ENCODE results near the gene MAB21L2. TPM values are rescaled to one million over a fixed set of nuclear protein-coding genes. Genes with fewer than 3 reads are reported as not detected.
"Not testable (repeated sequence)": the region's sequence is repeated elsewhere in the genome, so short reads cannot be mapped to it uniquely, and the experiment has no call there.

The MAB21L2 gene
- total RNA-seq, 1 experiment from 2014 or later: not detected

GRCh38 chr4:150562751-150563150 is 19.2 kb upstream of the MAB21L2 start:
- no peaks in the 10 kb centered on the region for H3K4me1 ChIP-seq (ENCODE audit: control insufficient read depth in 1 of 2, insufficient read depth in 2 of 2, low read length in 2 of 2)
- no peaks in the 10 kb centered on the region for H3K9me2 ChIP-seq (ENCODE audit: insufficient read depth)
- no peaks in the 10 kb centered on the region for H4K20me1 ChIP-seq (ENCODE audit: insufficient read depth)
- ChIA-PET CTCF (no interaction called here), POLR2A (no interaction called here), RAD21 (ENCODE audit: low non-redundant PET in 1 of 2, low total read pairs in 2 of 2, uncharacterized antibody in 2 of 2, unreplicated experiment in 2 of 2) (no interaction called here)
- no peak for ATAC-seq
- H3K4me2 ChIP-seq (ENCODE audit: low read length): no peak overlapping the region
- H3K4me3 ChIP-seq (replicated peaks in 1 of 2; ENCODE audit: low read depth in 1 of 2, low read length in 2 of 2): no peak overlapping the region
- TF ChIP-seq RAD21 (IDR thresholded peaks at IDR 0.05; ENCODE audit: low read depth) (no peak), EGR1 (IDR thresholded peaks at IDR 0.05; ENCODE audit: low read depth) (no peak), EZH2 (IDR thresholded peaks at IDR 0.05) (no peak), ZNF274 (IDR thresholded peaks at IDR 0.05; ENCODE audit: low read depth, low read length) (no peak), SRF (IDR thresholded peaks at IDR 0.05; ENCODE audit: low read depth) (no peak), ZFX (IDR thresholded peaks at IDR 0.05) (no peak), FOSL1 (IDR thresholded peaks at IDR 0.05; ENCODE audit: low read depth) (no peak), TCF7L2 (IDR thresholded peaks at IDR 0.05; ENCODE audit: borderline replicate concordance, extremely low read depth, insufficient read depth, insufficient read length) (no peak), YY1 (IDR thresholded peaks at IDR 0.05; ENCODE audit: extremely low read depth, insufficient replicate concordance, low read depth, low read length) (no peak), CTCF (IDR thresholded peaks at IDR 0.05 in 2 of 3, conservative IDR thresholded peaks at IDR 0.05 in 1 of 3; ENCODE audit: borderline replicate concordance in 1 of 3, insufficient read depth in 1 of 3, low read depth in 2 of 3, low read length in 2 of 3) (no peak), SP1 (IDR thresholded peaks at IDR 0.05; ENCODE audit: low read depth) (no peak)
- intact Hi-C loops (cut with micrococcal nuclease): no loop called here
- H3K27me3 ChIP-seq (ENCODE audit: insufficient read depth, low read length): no peaks in the 10 kb centered on the region
- no peak overlapping the region for H2AFZ ChIP-seq (ENCODE audit: low read depth, low read length, poor library complexity, severe bottlenecking)
- H3K79me2 ChIP-seq (ENCODE audit: insufficient read depth, low read length): no peaks in the 10 kb centered on the region
- DNase-seq (ENCODE audit: low read depth, low spot score): no peak
- no TSS peak for BruUV-seq (replicated peaks)
- H3K9ac ChIP-seq (ENCODE audit: low read length): no peak overlapping the region
- H3K27ac ChIP-seq (ENCODE audit: low read depth, low read length): no peak overlapping the region
- no peaks in the 10 kb centered on the region for H3K9me3 ChIP-seq (ENCODE audit: control insufficient read depth in 1 of 2, insufficient read depth in 1 of 2, low read depth in 1 of 2, low read length in 2 of 2)
- H3K36me3 ChIP-seq (ENCODE audit: control insufficient read depth in 1 of 2, insufficient read depth in 2 of 2, low read length in 2 of 2): no peaks in the 10 kb centered on the region

- POLR2A ChIA-PET; H3K79me2 ChIP-seq (ENCODE audit: insufficient read depth, low read length); H3K27ac ChIP-seq (ENCODE audit: low read depth, low read length); H3K4me2 ChIP-seq (ENCODE audit: low read length); H3K4me3 ChIP-seq (replicated peaks in 1 of 2; ENCODE audit: low read depth in 1 of 2, low read length in 2 of 2); RAD21 ChIA-PET (ENCODE audit: low non-redundant PET in 1 of 2, low total read pairs in 2 of 2, uncharacterized antibody in 2 of 2, unreplicated experiment in 2 of 2); H2AFZ ChIP-seq (ENCODE audit: low read depth, low read length, poor library complexity, severe bottlenecking); intact Hi-C loops (cut with micrococcal nuclease); H4K20me1 ChIP-seq (ENCODE audit: insufficient read depth); BruUV-seq (replicated peaks); DNase-seq (ENCODE audit: low read depth, low spot score); H3K4me1 ChIP-seq (ENCODE audit: control insufficient read depth in 1 of 2, insufficient read depth in 2 of 2, low read length in 2 of 2); H3K36me3 ChIP-seq (ENCODE audit: control insufficient read depth in 1 of 2, insufficient read depth in 2 of 2, low read length in 2 of 2); ATAC-seq; H3K27me3 ChIP-seq (ENCODE audit: insufficient read depth, low read length); CTCF ChIA-PET; H3K9me3 ChIP-seq (ENCODE audit: control insufficient read depth in 1 of 2, insufficient read depth in 1 of 2, low read depth in 1 of 2, low read length in 2 of 2); H3K9me2 ChIP-seq (ENCODE audit: insufficient read depth); H3K9ac ChIP-seq (ENCODE audit: low read length): not testable (repeated sequence)
These were observed 17.0 kb upstream of the MAB21L2 start for GRCh38 chr4:150564967-150565366.
